Measurements from ENCODE around the gene LAMA3. TPM values are rescaled to one million over a fixed set of nuclear protein-coding genes. Genes with fewer than 3 reads are reported as not detected.

The LAMA3 gene
- polyA plus RNA-seq, 1 experiment: 0.32 TPM

DNA sequence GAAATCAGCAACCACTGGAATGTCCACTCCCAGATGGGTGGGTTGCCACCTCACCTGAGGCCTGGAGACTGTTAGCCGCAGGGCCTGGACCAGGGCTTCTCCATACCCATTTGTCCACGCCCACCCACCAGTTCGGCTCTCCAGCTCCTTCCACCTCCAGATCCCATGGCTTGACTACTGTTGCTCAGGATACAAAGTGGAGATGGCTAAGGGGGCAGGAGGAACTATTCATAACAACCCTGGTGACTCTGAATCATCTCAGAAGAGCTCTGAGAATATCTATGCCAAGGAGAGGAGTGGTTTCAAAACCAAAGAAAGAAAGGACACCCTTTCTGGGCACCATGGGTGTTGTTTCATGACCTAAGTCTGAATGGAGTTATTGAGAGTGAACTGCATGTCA, 145.8 kb downstream of the LAMA3 start:
- TF ChIP-seq, protein P1, sequence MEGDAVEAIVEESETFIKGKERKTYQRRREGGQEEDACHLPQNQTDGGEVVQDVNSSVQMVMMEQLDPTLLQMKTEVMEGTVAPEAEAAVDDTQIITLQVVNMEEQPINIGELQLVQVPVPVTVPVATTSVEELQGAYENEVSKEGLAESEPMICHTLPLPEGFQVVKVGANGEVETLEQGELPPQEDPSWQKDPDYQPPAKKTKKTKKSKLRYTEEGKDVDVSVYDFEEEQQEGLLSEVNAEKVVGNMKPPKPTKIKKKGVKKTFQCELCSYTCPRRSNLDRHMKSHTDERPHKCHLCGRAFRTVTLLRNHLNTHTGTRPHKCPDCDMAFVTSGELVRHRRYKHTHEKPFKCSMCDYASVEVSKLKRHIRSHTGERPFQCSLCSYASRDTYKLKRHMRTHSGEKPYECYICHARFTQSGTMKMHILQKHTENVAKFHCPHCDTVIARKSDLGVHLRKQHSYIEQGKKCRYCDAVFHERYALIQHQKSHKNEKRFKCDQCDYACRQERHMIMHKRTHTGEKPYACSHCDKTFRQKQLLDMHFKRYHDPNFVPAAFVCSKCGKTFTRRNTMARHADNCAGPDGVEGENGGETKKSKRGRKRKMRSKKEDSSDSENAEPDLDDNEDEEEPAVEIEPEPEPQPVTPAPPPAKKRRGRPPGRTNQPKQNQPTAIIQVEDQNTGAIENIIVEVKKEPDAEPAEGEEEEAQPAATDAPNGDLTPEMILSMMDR (IDR thresholded peaks at IDR 0.05; ENCODE audit: low read depth, low read length): no peak
- ChIA-PET CTCF (interaction anchor here (1.1 kb wide), 1 partner anchor 22 kb away, joined by 3 read pairs; no protein-coding TSS in a partner anchor), POLR2A (no interaction called here)
- no peak overlapping the region for H3K4me3 ChIP-seq (ENCODE audit: low read depth, low read length)
- H3K9me3 ChIP-seq (ENCODE audit: control insufficient read depth, insufficient read depth, low read length): no peaks in the 10 kb centered on the region
- H3K27ac ChIP-seq (ENCODE audit: low read depth, low read length): no peak overlapping the region
- DNase-seq (ENCODE audit: low read depth, low spot score): no peak
- peaks cover 3% of the 10 kb centered on the region for H3K27me3 ChIP-seq (ENCODE audit: control insufficient read depth, insufficient read depth, low read length)

DNA sequence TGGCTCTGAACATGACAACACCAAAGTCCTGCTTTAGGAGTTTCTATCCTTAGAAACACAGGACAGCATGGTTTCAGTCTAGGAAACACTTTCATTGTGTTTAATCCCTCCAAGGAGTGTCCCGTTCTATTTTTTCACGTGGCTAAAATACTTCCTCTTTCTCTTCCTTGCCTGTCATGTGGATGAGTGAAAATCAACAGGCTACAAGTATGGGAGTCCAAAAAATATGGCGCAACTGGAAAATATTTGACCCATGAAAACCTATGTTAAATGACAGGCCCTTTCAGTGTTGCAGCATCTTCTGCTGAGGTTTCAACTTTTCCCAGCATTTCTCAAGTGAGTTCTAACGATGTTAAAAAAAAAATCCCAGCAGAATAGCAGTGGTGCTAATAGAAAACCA, 146.3 kb downstream of the LAMA3 start:
- Histone ChIP-seq H3K27me3 (ENCODE audit: control insufficient read depth, insufficient read depth, low read length) (peaks cover 3% of the 10 kb centered on the region), H3K4me3 (ENCODE audit: low read depth, low read length) (no peak overlapping the region), H3K9me3 (ENCODE audit: control insufficient read depth, insufficient read depth, low read length) (no peaks in the 10 kb centered on the region), H3K27ac (ENCODE audit: low read depth, low read length) (no peak overlapping the region)
- POLR2A ChIA-PET: no interaction called here
- DNase-seq (ENCODE audit: low read depth, low spot score): no peak
- TF ChIP-seq, protein P1 (IDR thresholded peaks at IDR 0.05; ENCODE audit: low read depth, low read length): no peak
- CTCF ChIA-PET: interaction anchor here (1.1 kb wide), 1 partner anchor 22 kb away, joined by 3 read pairs; no protein-coding TSS in a partner anchor

DNA sequence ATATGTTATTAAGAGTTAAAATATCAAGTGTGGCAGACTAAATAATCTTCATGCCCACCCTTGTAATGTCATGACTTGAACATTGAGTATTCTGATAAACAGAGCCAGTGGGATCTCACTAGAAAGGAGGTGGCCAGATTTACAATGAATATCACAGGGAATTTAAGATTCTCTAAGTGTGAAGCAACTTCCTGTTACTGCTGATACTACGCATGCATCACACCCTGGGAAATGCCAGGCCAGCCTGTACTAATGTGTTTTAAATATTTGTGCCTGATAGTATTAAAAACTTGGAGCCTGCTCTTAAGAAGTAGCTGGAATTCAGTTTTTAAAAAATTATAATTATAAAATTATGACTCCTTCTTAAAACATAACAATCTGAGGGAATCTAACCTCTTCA, 148.3 kb downstream of the LAMA3 start:
- H3K27ac ChIP-seq (ENCODE audit: low read depth, low read length): no peak overlapping the region
- no peak for DNase-seq (ENCODE audit: low read depth, low spot score)
- ChIA-PET CTCF (interaction anchor here (0.9 to 1.7 kb wide), 2 partner anchors 81 to 282 kb away, joined by 3 to 5 read pairs; no protein-coding TSS in a partner anchor), POLR2A (no interaction called here)
- peaks cover 2% of the 10 kb centered on the region for H3K27me3 ChIP-seq (ENCODE audit: control insufficient read depth, insufficient read depth, low read length)
- TF ChIP-seq, protein P1 (IDR thresholded peaks at IDR 0.05; ENCODE audit: low read depth, low read length): no peak
- H3K9me3 ChIP-seq (ENCODE audit: control insufficient read depth, insufficient read depth, low read length): no peaks in the 10 kb centered on the region; the same call in 1 of the 2 replicates
- H3K4me3 ChIP-seq (ENCODE audit: low read depth, low read length): no peak overlapping the region

DNA sequence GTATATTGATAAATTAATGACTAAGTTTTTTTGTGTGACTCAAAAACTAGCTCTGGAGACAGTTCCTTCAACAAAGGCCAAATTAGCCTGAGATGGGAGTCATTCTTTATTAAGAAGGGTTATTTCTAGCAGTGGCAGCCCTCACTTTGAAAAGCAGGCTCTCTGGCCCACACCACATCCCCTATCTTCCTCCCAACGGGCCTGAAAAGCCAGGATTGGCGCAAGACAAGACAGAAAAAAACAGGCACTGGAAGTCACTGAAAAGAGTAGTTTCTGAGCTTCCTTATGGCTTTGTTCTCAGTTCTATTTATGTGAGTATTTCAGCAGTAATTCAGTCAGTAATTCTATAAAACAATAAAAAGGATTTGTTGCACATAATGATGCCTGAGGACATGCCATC, 149.0 kb downstream of the LAMA3 start:
- CTCF ChIA-PET: interaction anchor here (0.9 to 1.7 kb wide), 2 partner anchors 80 to 281 kb away, joined by 3 to 5 read pairs; no protein-coding TSS in a partner anchor
- TF ChIP-seq, protein P1 (IDR thresholded peaks at IDR 0.05; ENCODE audit: low read depth, low read length): no peak
- POLR2A ChIA-PET: no interaction called here
- Histone ChIP-seq H3K27ac (ENCODE audit: low read depth, low read length) (no peak overlapping the region), H3K9me3 (ENCODE audit: control insufficient read depth, insufficient read depth, low read length) (no peaks in the 10 kb centered on the region; the same call in 1 of the 2 replicates), H3K27me3 (ENCODE audit: control insufficient read depth, insufficient read depth, low read length) (peaks cover 6% of the 10 kb centered on the region), H3K4me3 (ENCODE audit: low read depth, low read length) (no peak overlapping the region)
- DNase-seq (ENCODE audit: low read depth, low spot score): no peak

DNA sequence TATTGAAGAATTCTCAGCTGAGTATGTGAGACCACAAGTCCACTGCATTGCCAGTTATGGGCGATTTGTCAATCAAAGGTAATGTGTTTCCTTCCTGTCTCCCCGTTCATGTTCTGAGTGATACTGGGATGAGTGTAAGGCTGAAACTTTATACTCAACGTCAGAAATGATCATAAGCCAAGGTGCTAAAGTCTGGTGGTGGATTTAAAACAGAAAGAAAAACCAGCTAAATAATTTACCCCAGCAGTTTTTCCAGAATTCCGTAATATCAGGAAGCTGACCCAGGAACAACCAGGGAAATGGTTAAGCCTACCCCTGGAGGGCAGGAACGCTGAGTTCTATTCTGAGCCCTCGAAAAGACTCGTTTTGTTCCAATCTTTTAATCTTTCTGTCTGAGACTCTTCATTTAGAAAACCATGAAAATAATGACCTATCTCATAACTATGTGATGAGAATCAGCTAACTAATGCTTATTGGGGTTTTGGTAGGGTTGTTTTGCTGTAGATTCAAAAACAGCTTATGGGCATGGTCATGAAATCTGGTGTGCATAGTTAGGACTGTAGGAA, 149.6 kb downstream of the LAMA3 start:
- Histone ChIP-seq H3K27ac (ENCODE audit: low read depth, low read length) (no peak overlapping the region), H3K4me3 (ENCODE audit: low read depth, low read length) (no peak overlapping the region), H3K9me3 (ENCODE audit: control insufficient read depth, insufficient read depth, low read length) (no peaks in the 10 kb centered on the region; the same call in 1 of the 2 replicates), H3K27me3 (ENCODE audit: control insufficient read depth, insufficient read depth, low read length) (peaks cover 11% of the 10 kb centered on the region)
- CTCF ChIA-PET: interaction anchor here (0.6 to 1.7 kb wide), 2 partner anchors 80 to 119 kb away, joined by 3 to 5 read pairs; no protein-coding TSS in a partner anchor
- no peak for DNase-seq (ENCODE audit: low read depth, low spot score)
- POLR2A ChIA-PET: no interaction called here
- TF ChIP-seq, protein P1 (IDR thresholded peaks at IDR 0.05; ENCODE audit: low read depth, low read length): no peak

Data from AG04450 (cell line).